ENCODE results near the gene IFNK.

IFNK gene

DNA sequence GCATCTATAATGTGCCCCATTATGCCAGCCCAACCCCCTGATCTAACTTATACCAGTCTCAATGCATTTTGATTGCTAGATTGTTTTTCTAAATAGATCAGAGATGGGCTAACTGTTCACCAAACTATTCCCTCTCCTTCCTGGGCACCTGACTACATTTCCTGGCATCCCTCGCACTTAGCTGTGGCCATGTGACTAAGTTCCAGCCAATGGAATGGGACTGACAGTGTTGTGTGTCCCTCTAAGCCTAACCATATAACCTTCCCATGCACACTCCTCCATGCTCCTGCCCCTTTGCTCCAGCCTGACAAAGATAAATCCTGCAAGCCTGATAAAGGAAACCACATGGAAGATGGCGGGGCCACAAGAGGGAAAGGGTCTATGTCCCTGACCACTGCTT is 12.3 kb upstream of the IFNK start:
- no peak for DNase-seq

DNA sequence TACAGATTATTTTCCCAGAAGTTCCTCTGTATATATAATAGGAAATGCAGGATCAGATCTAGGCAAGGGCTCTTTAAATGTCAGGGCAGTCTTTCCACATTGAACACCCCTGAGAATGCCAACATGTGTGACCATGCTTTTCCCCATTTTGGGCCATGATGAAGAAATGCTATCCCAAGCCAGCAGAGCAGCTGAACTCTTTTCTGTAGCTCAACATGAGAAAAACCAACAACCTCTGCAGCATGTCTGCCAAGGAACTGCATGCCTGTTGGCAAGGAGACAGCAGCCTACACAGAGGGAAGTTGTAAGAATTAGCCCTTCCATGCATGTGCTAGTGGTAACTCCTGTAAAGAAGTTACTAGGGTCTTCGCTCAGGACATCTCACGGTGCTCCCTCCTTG is 9.5 kb upstream of the IFNK start:
- DNase-seq: no peak

DNA sequence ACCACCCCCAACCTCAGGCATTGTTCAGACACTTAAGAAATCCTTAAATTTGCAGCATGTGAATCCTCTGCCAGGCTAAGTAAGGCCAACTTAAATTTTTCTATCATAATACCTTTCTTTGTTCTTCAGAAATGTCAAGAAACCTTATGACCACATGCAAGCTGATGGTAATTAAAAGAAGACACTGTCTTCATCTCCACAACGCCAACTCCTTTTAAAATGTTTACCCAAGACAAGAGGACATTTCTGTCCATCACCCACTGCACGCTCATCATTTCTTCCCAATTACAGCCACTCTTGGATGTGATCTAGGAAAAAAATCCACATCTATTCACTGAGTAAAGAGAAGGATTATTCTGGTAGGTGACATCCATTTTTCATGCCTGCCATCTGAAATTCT is 6.1 kb upstream of the IFNK start:
- no peak for DNase-seq

DNA sequence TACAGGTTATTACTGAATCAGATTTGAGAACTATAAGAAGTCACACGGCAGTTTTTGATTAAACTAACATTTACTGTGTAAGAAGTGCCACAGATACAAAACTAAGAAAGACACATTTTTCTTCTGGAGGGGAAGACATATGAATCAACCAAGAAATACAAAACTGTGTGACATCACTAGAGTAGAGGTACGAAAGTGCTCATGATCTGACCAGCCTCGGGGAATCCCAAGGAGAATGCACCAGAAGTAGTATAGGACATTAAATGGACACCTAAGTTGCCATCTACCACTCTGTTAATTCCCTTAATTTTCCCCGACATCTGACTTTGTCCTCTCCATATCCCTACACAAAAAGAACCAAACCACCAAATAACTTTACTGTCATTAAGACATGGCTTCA is 5.3 kb upstream of the IFNK start:
- DNase-seq: no peak

DNA sequence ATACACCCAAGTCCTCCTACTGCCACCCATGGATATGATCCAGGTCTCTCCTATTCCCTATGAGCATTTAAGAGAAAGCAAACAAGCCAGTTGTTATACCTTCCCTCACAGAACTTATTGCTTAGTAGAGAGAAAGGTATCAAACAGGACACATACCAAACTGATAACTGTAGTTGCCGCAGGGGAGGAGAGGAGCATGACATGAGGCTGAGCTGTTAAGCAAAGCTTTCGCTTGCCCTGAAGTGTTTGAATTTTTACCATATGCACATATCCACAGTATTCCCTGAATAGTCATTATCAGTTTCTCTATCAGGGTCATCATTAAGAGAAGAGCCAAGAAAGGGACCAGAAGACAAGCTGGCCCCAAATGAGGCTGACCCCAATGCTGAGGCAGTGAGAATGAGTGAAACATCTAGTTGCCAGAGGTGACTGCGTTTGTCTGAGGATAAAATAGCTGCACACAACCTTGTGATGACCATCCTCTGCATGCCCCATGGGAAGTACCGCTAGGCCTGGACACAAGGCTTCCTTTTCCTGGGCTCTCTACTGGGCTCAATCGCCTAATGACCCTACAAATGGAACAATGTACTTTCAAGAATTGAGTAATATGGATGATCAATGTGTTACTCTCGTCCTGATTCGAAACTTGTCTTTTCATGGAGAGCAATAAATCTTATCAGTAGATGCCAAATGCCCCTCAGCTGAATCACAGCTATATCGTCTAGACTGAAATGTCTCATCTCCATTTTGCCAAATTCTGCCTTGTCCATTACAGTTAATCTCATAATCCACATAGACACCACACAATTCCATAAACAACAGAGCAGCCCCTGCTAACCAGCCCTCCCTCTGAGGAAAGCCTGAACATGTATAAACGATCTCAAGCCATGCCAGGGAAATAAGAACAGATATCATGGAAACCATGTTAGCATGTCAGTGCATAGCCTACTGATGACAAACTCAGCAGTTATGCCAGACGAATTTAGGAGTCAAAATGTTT is 4.3 kb upstream of the IFNK start:
- no peak for DNase-seq

DNA sequence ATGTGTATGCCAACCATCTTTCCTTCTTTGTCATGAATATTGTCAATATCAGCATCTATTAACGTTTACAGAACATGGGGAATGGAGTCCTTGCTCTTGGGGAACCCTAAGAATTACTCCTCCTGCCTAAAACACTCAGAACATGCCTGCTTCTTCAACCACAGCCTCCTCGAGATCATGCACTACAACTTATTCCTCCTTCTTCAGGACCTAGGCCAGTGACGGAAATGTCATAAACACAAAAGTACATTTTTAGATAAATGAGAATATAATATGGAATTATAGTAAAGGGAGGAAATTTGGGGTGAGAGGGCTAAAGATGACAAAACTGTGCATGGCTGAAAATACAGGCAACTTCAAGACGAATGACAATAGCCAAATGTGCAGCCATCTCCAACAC is 3.1 kb upstream of the IFNK start:
- DNase-seq: no peak

DNA sequence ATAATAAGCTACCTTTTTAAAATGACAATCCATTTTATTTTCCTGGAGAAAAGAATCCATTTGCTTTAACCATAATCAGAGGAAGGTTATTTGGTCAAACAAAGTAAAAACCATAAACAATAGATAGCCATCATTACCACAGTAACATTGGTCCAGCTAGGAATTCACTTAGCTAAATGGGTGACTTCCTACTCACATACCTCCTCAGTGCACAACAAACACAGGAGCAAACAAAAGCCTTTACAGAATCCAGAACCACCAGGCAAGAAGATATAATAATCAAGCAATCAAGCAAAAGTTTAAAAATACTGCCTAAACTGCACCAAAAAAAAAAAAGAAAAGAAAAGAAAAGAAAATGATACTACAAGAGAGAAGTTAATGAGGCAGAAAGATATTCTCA is 949 bp upstream of the IFNK start:
- no peak for DNase-seq

DNA sequence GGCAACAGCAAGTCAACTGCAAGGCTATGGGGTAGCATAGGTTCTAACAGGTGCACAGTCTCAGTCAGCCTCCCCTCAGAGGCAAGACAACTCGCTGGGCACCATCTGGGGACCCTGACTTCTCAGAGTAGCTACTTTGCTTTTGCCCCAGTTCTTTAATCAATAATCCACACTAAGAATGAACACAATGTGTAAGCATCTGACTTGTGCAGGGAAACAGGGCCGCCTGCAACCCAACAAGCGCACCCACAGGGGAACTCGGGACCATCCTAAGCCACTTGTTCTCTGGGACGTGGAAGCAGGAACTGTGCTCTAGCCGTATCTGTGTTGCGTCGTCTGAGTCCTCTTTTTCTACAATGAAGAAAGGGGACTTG is 3.6 kb downstream of the IFNK start:
- no peak for DNase-seq

DNA sequence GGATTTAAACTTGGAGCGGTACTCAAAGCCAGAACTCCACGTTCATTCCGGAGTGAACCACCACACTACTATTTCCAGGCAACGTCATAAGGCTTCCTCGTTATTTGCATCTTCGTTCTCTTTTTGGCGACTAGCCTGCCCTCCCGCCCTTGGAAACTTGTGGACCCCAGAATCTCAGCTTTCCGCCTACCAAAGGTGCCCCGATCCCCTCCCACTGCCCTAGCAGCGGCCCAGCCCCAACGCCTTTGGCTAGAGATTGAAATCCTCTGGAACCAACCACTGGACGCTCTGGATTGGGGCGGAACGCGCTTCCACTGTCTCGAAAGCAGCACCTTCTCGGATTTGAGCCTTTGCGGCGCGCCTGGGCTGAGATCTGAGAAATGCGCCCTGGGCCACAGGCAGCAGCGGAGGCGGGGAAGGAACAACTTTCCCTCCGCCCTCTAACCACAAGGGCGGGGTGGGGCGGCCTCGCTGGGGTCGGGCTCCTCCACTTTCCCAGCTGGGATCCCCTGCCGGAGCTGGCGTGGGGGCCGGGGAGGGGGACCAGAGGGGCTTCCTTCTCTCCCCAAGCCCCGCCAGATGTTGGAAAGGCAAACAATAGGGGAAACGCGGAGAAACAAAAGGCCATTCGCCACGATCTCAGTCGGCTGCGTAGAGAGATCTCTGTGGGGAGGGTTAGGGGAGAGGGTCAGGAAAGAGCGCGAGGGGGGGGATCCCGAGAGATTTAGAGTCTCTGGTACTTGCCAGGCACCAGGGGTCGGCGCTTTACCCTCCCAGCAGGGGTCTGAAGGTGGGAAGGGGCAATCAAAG is 4.2 kb downstream of the IFNK start:
- peak; percentile 71 for DNase-seq

DNA sequence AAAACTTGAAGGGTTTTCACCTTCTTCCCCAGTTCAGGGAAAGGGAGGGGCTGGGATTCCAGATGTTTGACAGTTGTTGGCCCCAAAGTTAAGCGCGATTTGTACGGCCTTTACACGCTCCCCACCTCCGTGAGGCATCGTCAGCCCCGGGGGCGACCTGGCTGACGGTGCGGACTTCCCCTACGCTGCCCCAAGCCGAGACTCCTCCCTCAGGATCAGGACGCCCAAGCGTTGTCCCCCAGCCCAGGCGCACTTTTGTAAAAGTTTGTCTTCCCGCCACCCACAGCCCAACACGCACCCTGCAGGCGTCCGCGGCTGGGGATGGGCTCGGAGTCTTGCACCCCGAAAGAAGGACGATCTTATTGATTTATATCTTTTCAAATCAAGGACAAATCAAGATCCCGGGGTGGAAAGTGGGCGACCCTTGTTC is 4.8 kb downstream of the IFNK start:
- DNase-seq: no peak

DNA sequence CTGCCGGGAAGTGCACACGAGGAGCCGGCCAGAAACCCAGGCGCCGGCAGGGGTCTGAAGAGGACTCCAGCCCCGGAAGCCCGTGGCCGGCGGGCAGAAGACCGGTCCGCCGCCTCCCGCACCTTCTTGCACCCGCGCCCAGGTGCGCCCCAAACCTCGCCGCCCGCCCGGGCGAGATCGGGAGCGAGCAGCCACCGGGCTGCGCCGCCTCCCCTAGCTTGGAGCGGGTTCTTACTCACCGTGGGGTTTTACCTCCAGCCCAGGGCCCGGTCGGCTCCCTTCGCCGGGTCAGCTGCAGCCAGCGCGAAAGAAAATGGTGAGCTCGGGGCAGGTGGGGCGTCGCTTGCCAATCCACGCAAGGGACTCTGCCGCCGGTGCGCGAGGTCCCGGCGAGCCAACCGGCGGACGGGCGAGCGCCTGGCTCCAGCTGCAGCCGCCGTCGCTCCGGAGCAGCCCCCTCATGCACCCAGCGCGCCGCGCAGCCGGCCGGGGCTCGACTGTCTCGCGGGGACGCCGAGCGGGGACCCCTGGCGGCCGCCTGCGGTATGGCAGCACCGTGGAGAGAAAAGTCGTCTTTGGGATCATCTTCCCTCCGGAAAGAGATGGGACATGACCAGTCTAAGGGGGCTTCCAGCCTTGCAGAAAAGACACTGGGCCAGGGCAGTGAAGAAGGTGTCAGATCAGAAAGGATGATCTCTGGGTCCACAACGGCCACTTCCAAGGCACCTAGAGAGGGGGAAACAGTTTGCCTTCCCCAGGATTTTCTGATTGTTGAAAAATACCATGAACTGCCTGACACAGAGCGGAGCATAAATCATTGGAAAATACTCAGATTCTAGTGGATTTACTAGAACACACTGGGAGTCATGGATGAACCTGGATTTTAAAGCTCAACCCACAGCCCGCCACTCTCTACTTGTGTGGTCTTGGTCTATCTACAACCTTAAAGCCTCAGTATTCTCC is 5.5 kb downstream of the IFNK start, which contains the start of gene MOB3B:
Gene MOB3B (minus strand): TSS at position 499 of the 963 bp plus-strand sequence. CDS start 74,264 bp downstream, outside the sequence.
- peak; percentile 98 for DNase-seq

DNA sequence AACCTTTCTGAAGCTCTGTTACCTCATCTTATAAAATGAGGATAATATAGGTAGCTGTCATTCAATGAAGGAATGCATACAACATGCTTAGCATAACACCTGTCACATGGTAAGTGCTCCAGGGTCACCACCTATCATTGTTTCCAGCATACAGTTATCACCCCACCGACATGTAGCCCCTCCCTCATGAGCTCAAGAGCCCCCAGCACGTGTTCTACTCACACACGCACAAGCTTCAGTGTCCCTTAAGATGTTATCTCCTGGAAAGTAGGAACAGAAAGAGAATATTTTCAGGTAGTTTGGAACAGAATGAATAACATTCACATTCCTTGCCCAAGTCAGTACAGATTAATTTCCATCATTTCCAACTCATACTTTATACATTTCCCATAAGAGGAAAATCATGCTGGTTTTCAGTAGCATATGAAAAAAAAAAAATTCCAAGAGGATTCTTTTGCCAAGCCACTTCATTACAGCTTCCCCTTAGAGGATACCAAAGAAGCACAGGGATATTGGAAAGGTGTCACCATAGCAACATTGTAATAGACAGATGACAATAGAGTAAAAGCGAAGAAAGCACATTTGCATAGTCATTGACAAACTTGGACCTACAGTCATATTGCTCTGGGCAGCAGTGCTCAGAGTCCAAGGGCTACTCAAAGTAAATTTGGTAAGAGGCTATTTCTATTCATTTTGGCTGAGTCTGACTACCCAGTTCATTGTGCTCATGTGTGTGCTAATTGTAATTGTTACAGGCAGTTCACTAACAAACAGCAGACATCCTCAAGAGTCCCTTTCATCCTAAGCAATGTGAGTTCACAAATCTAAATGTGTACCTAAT is 7.0 kb downstream of the IFNK start:
- no peak for DNase-seq

DNA sequence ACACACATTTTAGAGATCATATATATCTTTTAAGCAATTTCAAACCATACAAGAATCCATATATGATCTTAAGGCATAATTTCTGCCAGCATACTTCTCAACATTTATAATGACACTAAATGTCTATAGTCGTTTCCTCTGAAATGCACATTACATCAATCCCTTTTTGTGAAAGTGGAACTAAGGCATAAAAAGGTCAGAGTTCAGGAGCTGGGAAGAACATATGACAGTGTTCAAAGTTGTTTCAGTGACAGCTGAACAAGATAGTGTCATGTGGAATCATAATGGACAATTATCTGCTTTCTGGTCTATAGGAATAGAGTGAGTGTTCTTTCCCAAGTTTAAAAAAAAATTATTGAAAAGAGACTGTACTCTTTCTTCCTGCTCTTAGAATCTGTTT is 8.0 kb downstream of the IFNK start:
- no peak for DNase-seq

DNA sequence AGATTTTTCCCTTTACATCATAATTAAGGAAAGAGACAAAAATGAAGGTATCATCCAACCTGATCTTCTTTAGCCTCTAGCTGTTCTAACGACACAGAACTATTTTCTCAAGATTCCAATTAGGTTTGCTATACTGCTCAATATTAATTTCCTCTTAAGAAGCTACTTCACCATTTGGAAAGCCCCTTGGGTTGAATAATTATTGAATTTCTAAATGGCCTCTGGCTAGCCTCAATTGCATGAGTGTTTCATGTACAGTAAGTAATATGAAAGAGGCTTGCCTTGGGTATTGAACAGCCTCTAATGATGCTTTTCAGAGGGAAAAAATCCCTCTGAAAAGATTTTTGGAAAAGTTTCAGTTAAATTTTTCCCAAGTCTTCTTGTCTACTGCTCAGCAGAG is 9.2 kb downstream of the IFNK start:
- DNase-seq: no peak

DNA sequence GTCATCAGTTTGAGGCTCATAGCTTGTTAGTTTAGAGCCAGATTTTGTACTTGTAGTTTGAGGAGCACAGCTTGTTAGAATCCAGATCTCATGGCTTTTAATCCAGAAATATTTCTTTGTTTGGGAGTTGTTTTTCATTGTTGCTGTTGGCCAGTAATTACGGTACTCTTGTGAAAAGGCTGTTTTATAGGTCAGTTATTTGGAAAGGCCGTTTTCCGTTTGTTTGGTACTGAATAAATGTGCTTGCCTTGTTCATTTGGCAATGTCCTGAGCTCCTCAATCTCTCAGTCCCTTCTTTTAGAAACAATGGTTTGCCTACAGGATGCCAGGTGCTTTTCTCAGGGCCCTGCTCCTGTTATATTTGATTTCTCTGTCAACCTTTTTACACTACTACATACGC is 10.0 kb downstream of the IFNK start:
- no peak for DNase-seq

DNA sequence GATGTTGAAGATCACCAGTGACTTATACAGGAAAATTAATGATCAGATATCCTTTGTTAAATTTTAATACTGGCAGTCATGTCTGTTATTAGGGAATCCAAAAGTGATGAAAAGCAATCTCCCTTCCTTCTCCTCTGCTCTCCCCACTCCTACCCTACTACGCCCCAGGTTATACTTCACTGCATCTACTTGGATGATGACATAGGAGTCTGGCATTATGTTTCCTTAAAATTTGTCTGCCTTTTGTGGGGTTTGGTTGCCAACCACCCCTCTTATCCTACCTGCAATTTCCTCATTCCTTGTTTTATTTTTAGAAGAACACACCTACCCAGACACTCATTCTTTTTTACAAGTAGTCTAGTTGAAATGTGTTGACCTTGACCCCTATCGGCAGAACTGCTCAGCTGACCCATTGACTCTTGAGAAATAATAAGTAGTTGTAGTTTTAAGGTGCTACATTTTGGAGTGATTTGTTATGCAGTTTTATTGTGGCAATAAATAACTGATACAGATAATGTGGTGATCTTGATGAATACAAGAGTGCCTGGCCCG is 10.6 kb downstream of the IFNK start:
- DNase-seq: no peak

DNA sequence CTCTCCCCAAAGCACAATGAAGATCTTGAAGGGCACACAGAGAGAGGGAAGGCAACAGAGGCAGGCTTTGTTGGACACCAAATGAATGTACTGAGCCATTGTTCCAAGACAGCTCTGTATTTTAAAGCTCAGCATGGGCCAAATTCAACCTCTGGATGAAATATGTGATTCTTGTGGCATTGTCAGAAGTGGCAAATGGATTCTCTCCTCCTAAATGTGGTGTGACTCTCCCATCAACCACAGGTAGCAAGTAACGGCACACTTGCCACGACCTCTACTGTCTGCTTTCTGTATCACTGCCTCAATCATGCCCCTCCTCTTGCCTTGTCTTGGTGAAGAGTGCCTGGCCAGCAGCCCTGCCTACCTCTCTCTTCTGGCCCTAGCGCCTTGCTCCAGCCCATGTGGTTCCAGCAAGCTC is 11.6 kb downstream of the IFNK start:
- no peak for DNase-seq

DNA sequence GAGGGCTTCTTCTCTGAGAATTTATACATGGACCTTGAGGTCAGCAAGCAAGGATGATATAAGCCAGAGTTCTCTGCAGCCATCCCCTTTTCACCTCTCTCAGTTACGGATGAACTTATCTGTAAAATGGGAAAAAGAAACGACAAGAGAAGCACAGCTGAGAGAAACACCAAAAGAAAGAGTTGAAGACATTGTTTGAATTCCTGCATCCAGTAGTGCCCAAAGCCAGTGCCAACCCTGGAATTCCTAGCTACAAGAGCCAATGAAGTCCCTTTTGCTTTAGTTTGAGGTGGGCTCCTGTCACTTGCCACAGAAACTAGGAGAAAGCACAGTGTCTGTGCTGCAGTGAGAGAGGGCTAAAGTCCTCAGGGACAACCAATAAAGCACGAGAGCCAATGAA is 12.1 kb downstream of the IFNK start:
- DNase-seq: no peak

DNA sequence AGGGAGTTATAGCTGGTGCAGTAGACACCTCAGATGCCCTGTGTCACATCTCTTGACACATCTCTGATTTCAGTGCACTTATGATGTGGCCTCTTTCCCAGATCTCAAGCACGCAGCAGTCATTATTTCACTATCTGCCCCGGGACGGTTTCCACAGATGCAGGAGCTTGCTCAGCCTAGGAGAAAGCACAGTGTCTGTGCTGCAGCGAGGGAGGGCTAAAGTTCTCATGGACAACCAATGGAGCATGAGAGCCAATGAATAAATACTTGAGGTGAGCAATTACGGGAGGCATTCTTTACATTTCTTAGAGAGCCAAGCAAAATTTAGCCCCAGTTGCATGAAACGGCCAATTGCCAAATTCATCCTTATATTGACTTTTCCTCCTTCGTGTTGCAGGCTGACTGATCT is 12.9 kb downstream of the IFNK start:
- no peak for DNase-seq

DNA sequence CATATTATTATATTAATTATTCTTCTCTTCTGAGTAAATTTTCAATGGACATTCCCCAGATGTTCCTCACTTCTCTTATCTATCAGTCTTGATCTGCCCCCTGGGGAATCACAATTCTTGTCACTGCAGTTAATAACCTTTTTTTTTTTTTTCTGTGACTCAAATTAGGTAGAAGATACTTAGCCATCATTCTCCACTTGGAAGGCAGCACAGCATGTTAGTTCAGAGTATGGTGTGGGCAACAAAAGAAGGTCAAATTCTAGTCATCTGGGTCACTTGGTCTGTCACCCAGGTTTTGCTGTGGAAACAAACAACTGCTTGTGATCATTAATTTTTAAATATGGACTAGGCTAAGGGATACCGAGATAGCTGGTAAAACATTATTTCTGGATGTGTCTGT is 13.7 kb downstream of the IFNK start:
- no peak for DNase-seq

DNA sequence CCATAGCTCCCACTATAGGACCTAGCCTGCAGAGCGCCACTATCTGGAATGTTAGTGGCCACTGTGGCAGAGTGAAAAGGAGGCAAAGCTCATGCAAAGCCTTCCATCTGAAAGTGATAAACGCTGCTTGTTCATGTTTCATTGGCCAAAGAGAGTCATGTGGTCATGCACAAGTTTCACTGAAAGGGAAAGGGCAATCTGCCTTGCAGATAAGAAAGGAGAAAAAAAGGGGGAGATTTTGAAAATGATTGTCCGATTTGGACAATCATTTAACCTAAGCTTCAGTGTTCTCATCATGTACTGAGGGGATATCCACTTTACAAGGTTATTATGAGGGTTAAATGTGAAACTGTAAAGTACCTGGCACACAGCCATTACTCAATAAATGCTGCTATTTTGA is 14.6 kb downstream of the IFNK start:
- DNase-seq: no peak
